Measurements from ENCODE around the gene CEMIP. TPM values are rescaled to one million over a fixed set of nuclear protein-coding genes. Genes with fewer than 3 reads are reported as not detected.

The CEMIP gene
- total and polyA plus RNA-seq, 2 donors: 0.28 to 2.9 TPM

- Histone ChIP-seq H3K4me3 (ENCODE audit: low read length in 2 of 2) (no peak overlapping the region), H3K27ac (ENCODE audit: low read depth in 1 of 2, low read length in 1 of 2) (no peak overlapping the region), H3K9me3 (ENCODE audit: control insufficient read depth in 2 of 2, insufficient read depth in 1 of 2, low read length in 1 of 2) (peaks cover 0 to 1% of the 10 kb centered on the region in 2 donors), H3K36me3 (ENCODE audit: control insufficient read depth in 2 of 2, insufficient read depth in 2 of 2, low read length in 1 of 2) (peaks cover 16 to 56% of the 10 kb centered on the region in 2 donors), H3K4me1 (ENCODE audit: control insufficient read depth in 2 of 2, insufficient read depth in 2 of 2, low read length in 2 of 2) (no peaks in the 10 kb centered on the region), H3K27me3 (ENCODE audit: control insufficient read depth in 2 of 2, insufficient read depth in 1 of 2, low read length in 1 of 2) (no peaks in the 10 kb centered on the region)
- no peak for DNase-seq (ENCODE audit: low read depth in 6 of 9, low spot score in 9 of 9)
- 97% methylated on average over 16 of the region's 16 CpGs for WGBS
Observed at GRCh38 chr15:80942746-80943565, 163.8 kb downstream of the CEMIP start.

DNA sequence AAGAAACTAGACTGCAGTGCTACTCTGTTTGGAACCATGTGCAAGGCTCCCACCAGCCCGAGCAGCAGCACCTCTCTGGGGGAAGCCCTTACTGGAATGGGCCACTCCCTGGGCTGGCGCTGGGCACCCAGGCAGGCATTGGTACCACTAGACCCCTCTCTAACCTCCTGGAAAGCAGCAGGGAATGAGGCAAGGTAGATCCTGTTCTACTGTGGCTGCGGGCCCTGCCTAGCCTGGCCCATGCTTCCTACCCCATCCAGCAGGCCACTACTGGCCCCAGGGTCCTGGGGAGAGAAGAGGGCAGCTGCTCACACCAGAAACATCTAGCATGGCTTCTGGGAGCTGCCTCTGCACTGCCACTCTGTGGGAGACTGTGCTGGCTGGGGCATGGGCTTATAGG is 165.6 kb downstream of the CEMIP start:
- Histone ChIP-seq H3K4me1 (ENCODE audit: control insufficient read depth in 2 of 2, insufficient read depth in 2 of 2, low read length in 2 of 2) (no peaks in the 10 kb centered on the region), H3K36me3 (ENCODE audit: control insufficient read depth in 2 of 2, insufficient read depth in 2 of 2, low read length in 1 of 2) (peaks cover 23 to 72% of the 10 kb centered on the region in 2 donors), H3K27me3 (ENCODE audit: control insufficient read depth in 2 of 2, insufficient read depth in 1 of 2, low read length in 1 of 2) (no peaks in the 10 kb centered on the region), H3K4me3 (ENCODE audit: low read length in 2 of 2) (no peak overlapping the region), H3K27ac (ENCODE audit: low read depth in 1 of 2, low read length in 1 of 2) (no peak overlapping the region), H3K9me3 (ENCODE audit: control insufficient read depth in 2 of 2, insufficient read depth in 1 of 2, low read length in 1 of 2) (peaks cover 0 to 1% of the 10 kb centered on the region in 2 donors)
- no peak for DNase-seq (ENCODE audit: low read depth in 6 of 9, low spot score in 9 of 9)
- WGBS: 96% methylated on average over 3 of the region's 3 CpGs

- Histone ChIP-seq H3K9me3 (ENCODE audit: control insufficient read depth in 2 of 2, insufficient read depth in 1 of 2, low read length in 1 of 2) (peaks cover 0 to under 1% of the 10 kb centered on the region in 2 donors), H3K36me3 (ENCODE audit: control insufficient read depth in 2 of 2, insufficient read depth in 2 of 2, low read length in 1 of 2) (peaks cover 23 to 73% of the 10 kb centered on the region in 2 donors), H3K4me1 (ENCODE audit: control insufficient read depth in 2 of 2, insufficient read depth in 2 of 2, low read length in 2 of 2) (no peaks in the 10 kb centered on the region), H3K27ac (ENCODE audit: low read depth in 1 of 2, low read length in 1 of 2) (no peak overlapping the region), H3K27me3 (ENCODE audit: control insufficient read depth in 2 of 2, insufficient read depth in 1 of 2, low read length in 1 of 2) (no peaks in the 10 kb centered on the region), H3K4me3 (ENCODE audit: low read length in 2 of 2) (no peak overlapping the region)
- WGBS: 97% methylated on average over 5 of the region's 5 CpGs
- no peak for DNase-seq (ENCODE audit: low read depth in 6 of 9, low spot score in 9 of 9)
Observed at GRCh38 chr15:80945605-80946004, 166.4 kb downstream of the CEMIP start.

DNA sequence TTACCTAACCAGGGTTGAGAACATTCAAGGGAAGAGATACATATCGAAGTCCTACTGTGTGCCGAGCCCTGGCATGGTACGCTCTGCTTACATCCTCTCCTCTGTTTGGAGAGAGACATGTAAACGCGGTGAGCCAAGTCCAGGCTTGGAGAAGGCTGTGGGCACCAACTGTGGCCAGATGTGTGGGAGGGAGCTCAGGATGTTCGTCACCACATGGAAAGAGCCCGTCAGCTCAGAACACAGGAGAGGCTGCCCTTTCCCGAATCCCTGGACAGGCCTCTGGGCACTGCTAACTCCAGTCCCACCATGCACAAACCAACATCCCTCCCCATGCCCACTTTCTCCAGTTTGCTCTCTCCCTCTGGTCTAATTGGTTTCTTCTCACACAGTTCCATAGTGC is 167.4 kb downstream of the CEMIP start:
- Histone ChIP-seq H3K27me3 (ENCODE audit: control insufficient read depth in 2 of 2, insufficient read depth in 1 of 2, low read length in 1 of 2) (no peaks in the 10 kb centered on the region), H3K36me3 (ENCODE audit: control insufficient read depth in 2 of 2, insufficient read depth in 2 of 2, low read length in 1 of 2) (peaks cover 23 to 68% of the 10 kb centered on the region in 2 donors), H3K27ac (ENCODE audit: low read depth in 1 of 2, low read length in 1 of 2) (no peak overlapping the region), H3K4me1 (ENCODE audit: control insufficient read depth in 2 of 2, insufficient read depth in 2 of 2, low read length in 2 of 2) (no peaks in the 10 kb centered on the region), H3K4me3 (ENCODE audit: low read length in 2 of 2) (no peak overlapping the region), H3K9me3 (ENCODE audit: control insufficient read depth in 2 of 2, insufficient read depth in 1 of 2, low read length in 1 of 2) (no peaks in the 10 kb centered on the region)
- no peak for DNase-seq (ENCODE audit: low read depth in 6 of 9, low spot score in 9 of 9)
- 99% methylated on average over 8 of the region's 8 CpGs for WGBS

- Histone ChIP-seq H3K27me3 (ENCODE audit: control insufficient read depth in 2 of 2, insufficient read depth in 1 of 2, low read length in 1 of 2) (no peaks in the 10 kb centered on the region), H3K4me3 (ENCODE audit: low read length in 2 of 2) (no peak overlapping the region), H3K36me3 (ENCODE audit: control insufficient read depth in 2 of 2, insufficient read depth in 2 of 2, low read length in 1 of 2) (peaks cover 19 to 62% of the 10 kb centered on the region in 2 donors), H3K27ac (ENCODE audit: low read depth in 1 of 2, low read length in 1 of 2) (no peak overlapping the region), H3K9me3 (ENCODE audit: control insufficient read depth in 2 of 2, insufficient read depth in 1 of 2, low read length in 1 of 2) (no peaks in the 10 kb centered on the region), H3K4me1 (ENCODE audit: control insufficient read depth in 2 of 2, insufficient read depth in 2 of 2, low read length in 2 of 2) (no peaks in the 10 kb centered on the region)
- WGBS: 99% methylated on average over 13 of the region's 13 CpGs
- DNase-seq (ENCODE audit: low read depth in 6 of 9, low spot score in 9 of 9): no peak
Observed at GRCh38 chr15:80948651-80949292, 169.6 kb downstream of the CEMIP start.

DNA sequence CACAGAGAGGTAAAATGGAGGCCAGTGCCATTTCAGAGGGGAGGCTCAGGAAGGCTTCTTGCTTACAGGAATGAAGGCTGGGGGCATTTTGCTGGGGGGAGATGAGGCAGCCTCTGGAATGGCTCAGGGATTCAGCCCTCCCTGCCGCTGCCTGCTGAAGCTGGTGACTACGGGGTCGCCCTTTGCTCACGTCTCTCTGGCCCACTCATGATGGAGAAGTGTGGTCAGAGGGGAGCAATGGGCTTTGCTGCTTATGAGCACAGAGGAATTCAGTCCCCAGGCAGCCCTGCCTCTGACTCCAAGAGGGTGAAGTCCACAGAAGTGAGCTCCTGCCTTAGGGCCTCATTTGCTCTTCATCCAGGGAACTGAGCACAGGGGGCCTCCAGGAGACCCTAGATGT is 170.6 kb downstream of the CEMIP start:
- Histone ChIP-seq H3K9me3 (ENCODE audit: control insufficient read depth in 2 of 2, insufficient read depth in 1 of 2, low read length in 1 of 2) (no peaks in the 10 kb centered on the region), H3K27ac (ENCODE audit: low read depth in 1 of 2, low read length in 1 of 2) (no peak overlapping the region), H3K27me3 (ENCODE audit: control insufficient read depth in 2 of 2, insufficient read depth in 1 of 2, low read length in 1 of 2) (no peaks in the 10 kb centered on the region), H3K4me1 (ENCODE audit: control insufficient read depth in 2 of 2, insufficient read depth in 2 of 2, low read length in 2 of 2) (no peaks in the 10 kb centered on the region), H3K4me3 (ENCODE audit: low read length in 2 of 2) (no peak overlapping the region), H3K36me3 (ENCODE audit: control insufficient read depth in 2 of 2, insufficient read depth in 2 of 2, low read length in 1 of 2) (peaks cover 19 to 63% of the 10 kb centered on the region in 2 donors)
- no peak for DNase-seq (ENCODE audit: low read depth in 6 of 9, low spot score in 9 of 9)
- WGBS: over 99% methylated on average over 4 of the region's 4 CpGs

DNA sequence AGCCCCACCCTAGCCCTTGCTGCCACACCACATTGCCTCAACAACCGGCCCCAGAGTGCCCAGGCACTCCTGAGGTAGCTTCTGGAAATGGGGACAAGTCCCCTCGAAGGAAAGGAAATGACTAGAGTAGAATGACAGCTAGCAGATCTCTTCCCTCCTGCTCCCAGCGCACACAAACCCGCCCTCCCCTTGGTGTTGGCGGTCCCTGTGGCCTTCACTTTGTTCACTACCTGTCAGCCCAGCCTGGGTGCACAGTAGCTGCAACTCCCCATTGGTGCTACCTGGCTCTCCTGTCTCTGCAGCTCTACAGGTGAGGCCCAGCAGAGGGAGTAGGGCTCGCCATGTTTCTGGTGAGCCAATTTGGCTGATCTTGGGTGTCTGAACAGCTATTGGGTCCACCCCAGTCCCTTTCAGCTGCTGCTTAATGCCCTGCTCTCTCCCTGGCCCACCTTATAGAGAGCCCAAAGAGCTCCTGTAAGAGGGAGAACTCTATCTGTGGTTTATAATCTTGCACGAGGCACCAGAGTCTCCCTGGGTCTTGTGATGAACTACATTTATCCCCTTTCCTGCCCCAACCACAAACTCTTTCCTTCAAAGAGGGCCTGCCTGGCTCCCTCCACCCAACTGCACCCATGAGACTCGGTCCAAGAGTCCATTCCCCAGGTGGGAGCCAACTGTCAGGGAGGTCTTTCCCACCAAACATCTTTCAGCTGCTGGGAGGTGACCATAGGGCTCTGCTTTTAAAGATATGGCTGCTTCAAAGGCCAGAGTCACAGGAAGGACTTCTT is 171.3 kb downstream of the CEMIP start:
- Histone ChIP-seq H3K27me3 (ENCODE audit: control insufficient read depth in 2 of 2, insufficient read depth in 1 of 2, low read length in 1 of 2) (no peaks in the 10 kb centered on the region), H3K9me3 (ENCODE audit: control insufficient read depth in 2 of 2, insufficient read depth in 1 of 2, low read length in 1 of 2) (no peaks in the 10 kb centered on the region), H3K4me1 (ENCODE audit: control insufficient read depth in 2 of 2, insufficient read depth in 2 of 2, low read length in 2 of 2) (no peaks in the 10 kb centered on the region), H3K4me3 (ENCODE audit: low read length in 2 of 2) (no peak overlapping the region), H3K27ac (ENCODE audit: low read depth in 1 of 2, low read length in 1 of 2) (no peak overlapping the region), H3K36me3 (ENCODE audit: control insufficient read depth in 2 of 2, insufficient read depth in 2 of 2, low read length in 1 of 2) (peaks cover 19 to 58% of the 10 kb centered on the region in 2 donors)
- WGBS: 81% methylated on average over 8 of the region's 8 CpGs
- DNase-seq (ENCODE audit: low read depth in 6 of 9, low spot score in 9 of 9): no peak

DNA sequence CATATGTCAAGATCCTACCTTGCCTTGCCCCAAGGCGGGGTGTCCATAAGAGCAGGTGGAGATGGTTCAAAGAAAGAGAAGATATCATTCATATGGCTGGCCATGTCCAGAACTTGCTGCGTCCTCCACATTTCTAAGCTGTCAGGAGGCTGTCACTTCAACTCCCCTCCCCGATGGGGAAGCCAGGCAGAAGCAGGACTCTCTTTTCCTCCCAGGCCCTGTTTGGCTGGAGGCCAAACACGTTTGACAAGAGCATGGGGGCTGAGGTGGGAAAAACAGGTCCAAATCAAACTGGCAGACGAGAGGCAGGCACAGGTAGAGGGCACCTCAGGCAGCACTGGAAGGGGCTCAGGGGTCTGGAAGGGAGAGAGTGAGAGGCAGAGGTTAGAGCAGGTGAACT is 172.8 kb downstream of the CEMIP start:
- 89% methylated on average over 5 of the region's 5 CpGs for WGBS
- Histone ChIP-seq H3K27me3 (ENCODE audit: control insufficient read depth in 2 of 2, insufficient read depth in 1 of 2, low read length in 1 of 2) (no peaks in the 10 kb centered on the region), H3K9me3 (ENCODE audit: control insufficient read depth in 2 of 2, insufficient read depth in 1 of 2, low read length in 1 of 2) (no peaks in the 10 kb centered on the region), H3K4me1 (ENCODE audit: control insufficient read depth in 2 of 2, insufficient read depth in 2 of 2, low read length in 2 of 2) (no peaks in the 10 kb centered on the region), H3K27ac (ENCODE audit: low read depth in 1 of 2, low read length in 1 of 2) (no peak overlapping the region), H3K36me3 (ENCODE audit: control insufficient read depth in 2 of 2, insufficient read depth in 2 of 2, low read length in 1 of 2) (peaks cover 16 to 47% of the 10 kb centered on the region in 2 donors), H3K4me3 (ENCODE audit: low read length in 2 of 2) (no peak overlapping the region)
- no peak for DNase-seq (ENCODE audit: low read depth in 6 of 9, low spot score in 9 of 9)

All from thymus (tissue), 11 donors.